K562 (cell line): ENCODE data around the gene MPL. TPM values are rescaled to one million over a fixed set of nuclear protein-coding genes. Genes with fewer than 3 reads are reported as not detected.

Source experiments
- AFF1 ChIP-seq, 2 experiments: fragments of 450-650 bp; IDR thresholded peaks; 2 replicates each; pipeline ENCODE4 v1.6.1; 2018; ENCODE audit warnings: mild to moderate bottlenecking in 2 of 2, low read depth in 1 of 2; ENCODE audit not compliant: partially characterized antibody in 2 of 2
- BHLHE40 ChIP-seq: IDR thresholded peaks from 2 replicates; pipeline ENCODE4 v1.6.1; 2011; ENCODE audit warnings: low read length, improper control_type of control experiment
- E2F5 ChIP-seq: sonication (generic); formaldehyde crosslinking; IDR thresholded peaks from 2 replicates; pipeline ENCODE4 v1.8.0; 2022; ENCODE audit warnings: mild to moderate bottlenecking, missing genetic modification reagents
- E2F8 ChIP-seq: fragments of 450-650 bp; IDR thresholded peaks from 2 replicates; pipeline ENCODE4 v1.7.1; 2018; ENCODE audit warnings: mild to moderate bottlenecking, low read depth; ENCODE audit not compliant: partially characterized antibody
- GABPB1 ChIP-seq: sonication (generic); formaldehyde crosslinking; IDR thresholded peaks from 2 replicates; pipeline ENCODE4 v1.8.0; 2022; ENCODE audit warnings: mild to moderate bottlenecking, missing genetic modification reagents
- MCM3 ChIP-seq: fragments of 450-650 bp; IDR thresholded peaks from 2 replicates; pipeline ENCODE4 v1.6.1; 2016
- PHB ChIP-seq: fragments of 250-450 bp; sonication (Bioruptor Pico); IDR thresholded peaks from 2 replicates; pipeline ENCODE4 v1.5.0; 2021
- PHF21A ChIP-seq: fragments of 450-650 bp; IDR thresholded peaks from 2 replicates; pipeline ENCODE4 v1.6.1; 2017; ENCODE audit warnings: low read depth, borderline replicate concordance
- PHTF2 ChIP-seq: fragments of 250-450 bp; sonication (Bioruptor Pico); IDR thresholded peaks from 2 replicates; pipeline ENCODE4 v1.5.0; 2021; ENCODE audit warnings: mild to moderate bottlenecking
- PREB ChIP-seq: sonication (generic); formaldehyde crosslinking; IDR thresholded peaks from 2 replicates; pipeline ENCODE4 v1.8.1; 2023; ENCODE audit warnings: mild to moderate bottlenecking, missing genetic modification reagents
- PRMT5 ChIP-seq: sonication (generic); formaldehyde crosslinking; IDR thresholded peaks from 2 replicates; pipeline ENCODE4 v1.5.0; 2020; ENCODE audit warnings: missing genetic modification reagents
- SMAD1 ChIP-seq: fragments of 150-350 bp; IDR thresholded peaks from 2 replicates; pipeline ENCODE4 v1.6.1; 2014; ENCODE audit warnings: low read length, low read depth; ENCODE audit not compliant: partially characterized antibody
- TAF1 ChIP-seq: IDR thresholded peaks from 2 replicates; pipeline ENCODE4 v1.6.1; 2011; ENCODE audit warnings: mild to moderate bottlenecking, low read length, moderate library complexity; ENCODE audit not compliant: insufficient read depth, control insufficient read depth, severe bottlenecking; ENCODE audit errors: extremely low read depth
- TAL1 ChIP-seq: fragments of 450-650 bp; IDR thresholded peaks from 2 replicates; pipeline ENCODE4 v1.6.1; 2016; ENCODE audit warnings: mild to moderate bottlenecking
- TCF15 ChIP-seq: fragments of 250-450 bp; sonication (Bioruptor Pico); IDR thresholded peaks from 2 replicates; pipeline ENCODE4 v1.8.0; 2022; ENCODE audit warnings: moderate library complexity, mild to moderate bottlenecking, inconsistent platforms
- THRAP3 ChIP-seq: fragments of 450-650 bp; IDR thresholded peaks from 2 replicates; pipeline ENCODE4 v1.6.1; 2016; ENCODE audit warnings: mild to moderate bottlenecking, inconsistent platforms, borderline replicate concordance
- XRCC3 ChIP-seq: fragments of 450-650 bp; IDR thresholded peaks from 2 replicates; pipeline ENCODE4 v1.6.1; 2017; ENCODE audit warnings: mild to moderate bottlenecking, moderate library complexity
- ZFP1 ChIP-seq: fragments of 450-650 bp; formaldehyde crosslinking; IDR thresholded peaks from 2 replicates; pipeline ENCODE4 v1.4.0; 2020; ENCODE audit warnings: mild to moderate bottlenecking, mixed read lengths
- ZNF146 ChIP-seq: IDR thresholded peaks from one replicate; pipeline ENCODE4 v1.6.1; 2018; ENCODE audit warnings: missing compliant biosample characterization; ENCODE audit not compliant: unreplicated experiment
- polyA plus RNA-seq, 8 experiments: library from polyadenylated mRNA; depleted of rRNA in 4 of 8; stranded (reverse) in 5 of 8; unstranded in 3 of 8; fragments of >200 nt; fragmentation: Nextera tagmentation in 2 of 8; fragmentation: Illumina TruSeq in 1 of 8; extraction: Ambion mirVana in 2 of 8; extraction: Trizol in 1 of 8; gene quantifications; 2 replicates each; pipeline versions ENCODE4 v1.2.1 to v1.2.3, GENCODE V29; 2011 to 2014; ENCODE audit warnings: inconsistent platforms in 1 of 8, missing spikeins in 1 of 8
- total RNA-seq, 7 experiments: library from RNA; depleted of rRNA in 6 of 7; stranded (reverse); fragments of >200 nt in 6 of 7; fragmentation: Illumina TruSeq in 2 of 7; extraction: Trizol in 2 of 7; gene quantifications; 2 replicates each; pipeline versions ENCODE4 v1.2.1 to v1.2.3, GENCODE V29; 2011 to 2021; ENCODE audit warnings: low replicate concordance in 1 of 7

Gene MPL
- total and polyA plus RNA-seq, 9 of the 15 experiments (the other 6 are each of a cell fraction or from before 2014, with no cell fraction given): not detected

- TF ChIP-seq AFF1 (IDR thresholded peaks at IDR 0.05; ENCODE audit: low read depth in 1 of 2, partially characterized antibody in 2 of 2) (no peak), PRMT5 (CRISPR knock-in tag) (no peak), ZFP1 (CRISPR knock-in tag) (no peak), PHF21A (no peak), XRCC3 (no peak), GABPB1 (CRISPR knock-in tag) (no peak; the same call in 1 of the 2 replicates), TAL1 (peak; percentile 88), TCF15 (CRISPR knock-in tag) (no peak), PREB (CRISPR knock-in tag) (no peak), E2F5 (CRISPR knock-in tag) (no peak), PHB (no peak), ZNF146 (CRISPR knock-in tag) (peak; percentile 32), TAF1 (no peak), SMAD1 (no peak), THRAP3 (no peak; the same call in 1 of the 2 replicates), BHLHE40 (peak; percentile 9; the same call in 1 of the 2 replicates), MCM3 (no peak), PHTF2 (CRISPR knock-in tag) (no peak), E2F8 (no peak)
Measured at GRCh38 chr1:43367026-43367903, 29.6 kb downstream of the MPL start (continued).
